Left renal pelvis (tissue), 4 donors: ENCODE measurements around the gene BAHCC1. TPM values are rescaled to one million over a fixed set of nuclear protein-coding genes. Genes with fewer than 3 reads are reported as not detected.

Source experiments
- DNase-seq, 4 donors: peaks; one replicate each; pipeline ENCODE4 v3.0.0-alpha.2; 2013; ENCODE audit warnings: low read depth in 4 of 4, low spot score in 3 of 4
- polyA plus RNA-seq, 4 donors: library from polyadenylated mRNA; unstranded; fragments of 120-200 nt; gene quantifications; one replicate each; pipeline ENCODE4 v1.2.1, GENCODE V29; 2013; ENCODE audit not compliant: insufficient read length in 4 of 4

BAHCC1 gene
- polyA plus RNA-seq, 4 donors, result 15.3 to 31.2 (median 17.6) TPM

DNA sequence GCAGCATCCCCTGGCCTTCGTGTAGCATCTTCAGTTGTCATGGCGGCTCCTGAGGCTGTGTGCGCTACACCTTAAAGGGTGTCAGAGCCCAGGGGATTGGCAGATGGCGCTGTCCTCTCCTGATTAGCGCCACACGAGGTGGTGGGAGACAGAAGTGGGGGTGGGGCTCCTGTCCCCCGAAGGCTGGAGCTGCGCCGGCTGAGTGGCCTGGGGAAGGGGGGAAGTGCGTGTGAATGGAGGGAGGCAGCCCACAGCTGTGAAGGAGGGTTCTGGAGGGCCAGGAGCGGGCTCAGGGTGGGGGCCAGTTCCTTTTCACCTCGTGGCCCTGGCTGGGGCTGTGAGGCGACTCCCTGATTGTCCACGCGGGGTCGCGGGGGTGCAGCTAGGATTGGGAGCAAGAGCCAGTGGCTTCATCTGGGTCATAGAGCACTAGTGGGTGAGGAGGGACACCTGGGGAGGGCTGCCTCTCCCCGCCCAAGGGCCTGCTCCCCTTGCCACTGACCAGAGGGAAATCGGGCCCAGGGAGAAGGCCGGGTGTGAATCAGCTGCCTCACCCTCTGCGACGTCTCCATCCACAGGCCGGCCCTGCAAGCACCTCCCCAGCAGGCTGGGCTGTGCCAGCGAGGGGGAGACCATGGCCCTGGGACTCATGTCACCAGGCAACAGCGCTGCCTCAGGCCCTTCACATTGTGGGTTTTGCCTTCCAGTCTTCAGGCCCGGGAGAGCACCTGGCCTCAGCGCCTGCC lies 14.1 kb downstream of the BAHCC1 start:
- DNase-seq, result no peak

DNA sequence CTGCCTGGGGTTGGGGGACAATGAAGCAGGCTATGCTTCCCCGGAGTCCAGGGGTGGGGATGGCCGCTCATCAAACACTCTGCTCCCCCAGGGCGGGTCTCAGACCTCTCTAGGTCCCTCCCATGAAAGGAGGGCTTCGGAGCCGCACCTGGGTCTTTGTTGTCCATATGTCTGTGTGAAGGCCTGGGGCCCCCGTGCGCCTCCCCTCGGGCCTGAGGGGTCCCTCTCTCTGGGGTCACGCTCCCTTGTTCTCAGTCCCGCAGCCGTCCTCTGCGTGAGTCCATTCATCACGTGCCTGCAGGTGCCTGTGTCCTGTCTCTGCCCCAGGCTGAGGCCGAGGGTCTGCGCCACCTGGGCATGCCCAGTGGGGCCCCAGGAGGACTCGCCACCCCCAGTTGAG lies 15.6 kb downstream of the BAHCC1 start:
- DNase-seq, result no peak

- no peak for DNase-seq
Measured at GRCh38 chr17:81411305-81411704, 16.0 kb downstream of the BAHCC1 start.

DNA sequence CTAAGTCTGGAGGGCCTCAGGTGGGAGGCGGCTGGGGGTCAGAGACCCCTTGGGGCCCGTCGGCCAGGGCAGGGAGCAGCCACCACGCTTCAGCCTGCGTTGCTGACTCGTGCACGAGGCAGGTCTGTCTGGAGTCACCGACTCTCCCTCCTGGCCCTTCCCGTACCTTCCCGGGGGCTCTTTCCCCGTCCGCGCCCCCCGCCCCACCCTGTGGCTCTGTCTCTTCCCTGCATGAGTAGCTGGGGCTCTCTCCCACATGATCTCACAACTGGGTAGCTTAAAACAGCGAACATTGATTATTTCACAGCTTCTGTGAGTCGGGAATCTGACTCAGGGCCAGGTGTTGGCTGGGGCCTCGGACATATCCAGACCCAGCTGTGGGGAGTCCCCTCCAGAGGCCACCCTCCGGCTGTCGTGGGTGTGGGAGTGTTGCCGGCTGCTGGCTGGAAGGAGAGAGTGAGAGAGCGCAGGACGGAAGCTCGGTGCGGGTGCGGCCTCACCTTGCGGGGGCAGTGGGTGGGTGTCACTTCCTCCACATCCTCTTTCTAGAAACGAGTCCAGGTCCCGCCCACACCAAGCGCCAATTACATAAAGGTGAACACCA lies 17.3 kb downstream of the BAHCC1 start:
- DNase-seq, result no peak

DNA sequence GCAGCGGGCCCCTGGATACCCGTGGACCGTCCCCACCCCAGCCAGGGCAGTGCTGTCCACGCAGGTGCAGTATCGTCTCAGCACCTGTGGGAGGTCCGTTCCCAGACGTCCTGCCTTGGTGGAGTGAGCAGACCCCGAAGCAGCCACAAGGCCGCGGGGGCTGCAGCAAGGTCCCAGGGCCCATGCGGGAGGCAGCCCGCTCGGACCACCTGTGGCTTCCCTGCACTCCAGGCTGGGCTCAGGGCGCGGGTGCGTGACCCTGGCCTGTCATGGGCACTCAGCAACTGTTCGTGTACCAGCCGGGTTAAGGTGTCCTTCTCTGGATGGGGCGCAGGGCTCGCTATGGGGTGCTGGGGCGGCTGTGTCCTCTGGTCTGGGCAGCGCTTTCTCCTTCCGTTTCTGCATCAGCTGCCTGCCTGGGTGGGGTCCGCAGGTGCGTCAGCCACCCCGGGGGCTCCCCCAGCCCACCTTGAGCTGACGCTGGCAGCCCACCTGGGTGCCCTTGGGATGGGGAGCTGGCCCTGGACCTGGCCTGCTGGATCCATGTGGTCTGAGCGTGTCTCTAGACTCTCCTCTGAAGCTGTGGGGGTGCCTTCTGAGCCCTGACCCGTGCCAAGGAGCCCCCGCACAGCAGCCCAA lies 18.4 kb downstream of the BAHCC1 start:
- no peak for DNase-seq

DNA sequence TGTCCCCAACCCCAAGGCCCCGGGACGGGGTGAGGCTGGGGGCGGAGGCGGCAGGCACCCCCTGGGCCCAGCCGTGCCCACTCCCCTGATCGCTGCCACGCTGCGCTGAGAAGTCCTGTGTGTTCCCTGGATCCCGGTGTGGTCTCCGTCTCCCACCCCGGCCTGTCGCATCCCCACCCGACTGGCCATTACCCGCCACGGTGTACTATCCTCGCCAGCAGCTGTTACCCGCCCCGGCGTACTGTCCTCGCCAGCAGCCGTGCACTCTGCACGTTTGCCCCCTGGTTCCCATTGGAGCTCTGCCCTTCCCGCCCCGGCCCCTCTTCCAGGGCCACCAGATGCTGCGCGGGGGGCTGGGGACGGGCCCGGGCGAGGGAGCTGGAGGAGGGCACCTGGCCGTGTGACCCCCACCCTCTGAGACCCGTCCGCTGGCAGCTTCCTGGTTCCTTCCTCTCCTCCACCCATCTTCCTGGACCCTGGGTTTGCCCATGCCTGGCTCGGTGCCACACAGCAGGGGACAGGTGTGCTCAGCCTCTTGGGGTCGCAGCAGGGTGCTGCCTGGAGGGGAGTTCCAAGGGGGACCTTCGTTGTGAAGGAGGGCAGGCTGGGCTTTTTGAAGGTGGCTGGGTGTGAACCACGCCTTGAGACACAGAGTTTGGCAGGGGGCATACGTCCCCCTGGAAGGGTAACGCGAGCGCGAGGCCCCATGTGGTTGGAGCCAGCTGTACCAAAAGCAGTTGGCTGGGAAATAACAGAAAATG lies 19.7 kb downstream of the BAHCC1 start:
- no peak for DNase-seq

- no peak for DNase-seq
Measured at GRCh38 chr17:81415681-81416080, 20.4 kb downstream of the BAHCC1 start.

DNA sequence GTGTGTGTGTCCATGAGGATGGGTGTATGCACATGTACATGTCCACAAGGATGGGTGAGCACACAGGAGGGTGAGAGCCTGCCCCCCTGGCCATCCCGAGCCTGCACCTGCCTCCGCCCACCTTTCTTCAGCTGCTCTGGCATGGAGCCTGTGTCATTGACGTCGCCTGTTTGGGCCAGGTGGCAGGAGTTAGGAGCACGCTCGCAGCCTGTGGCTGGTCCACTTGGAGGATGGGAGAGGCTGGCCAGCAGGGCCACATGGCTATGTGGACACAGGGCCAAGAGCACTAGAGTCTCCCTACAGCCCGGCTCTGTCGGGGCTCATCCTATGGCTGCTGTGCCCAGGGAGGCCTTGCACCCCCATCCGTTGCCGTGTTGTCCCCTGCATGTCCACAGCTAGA lies 21.4 kb downstream of the BAHCC1 start:
- DNase-seq, result no peak

GRCh38 chr17:81417049-81417878 lies 22.0 kb downstream of the BAHCC1 start:
- no peak for DNase-seq

- DNase-seq, result no peak
Measured at GRCh38 chr17:81417879-81418709, 22.8 kb downstream of the BAHCC1 start.

DNA sequence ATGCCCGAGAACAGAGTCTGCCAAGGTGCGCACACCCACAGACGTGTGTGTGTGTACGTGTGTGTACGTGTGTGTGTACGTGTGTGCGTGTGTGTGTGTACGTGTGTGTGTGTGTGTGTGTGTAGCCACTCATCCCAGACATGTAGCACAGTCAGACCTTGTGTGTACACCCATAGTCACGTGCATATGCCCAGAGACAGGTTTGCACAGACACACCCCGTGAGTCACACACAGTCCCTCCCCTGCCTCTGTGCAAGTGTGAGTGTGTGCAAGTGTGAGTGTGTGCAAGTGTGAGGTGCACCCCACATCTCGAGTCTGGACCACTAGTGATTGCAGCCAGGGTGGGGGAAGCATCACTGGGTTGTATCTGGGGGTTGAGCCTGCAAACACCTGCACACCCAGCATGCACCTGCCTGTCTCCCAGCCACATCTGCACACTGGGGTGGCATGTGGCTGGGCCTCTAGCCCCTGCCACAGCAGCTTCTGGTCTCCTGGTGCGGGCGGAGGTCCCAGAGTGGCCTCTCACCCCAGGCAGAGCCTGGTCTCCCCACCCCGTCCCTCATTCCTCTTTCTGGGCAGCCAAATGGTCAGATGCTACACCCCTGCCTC lies 23.6 kb downstream of the BAHCC1 start:
- DNase-seq, result no peak

DNA sequence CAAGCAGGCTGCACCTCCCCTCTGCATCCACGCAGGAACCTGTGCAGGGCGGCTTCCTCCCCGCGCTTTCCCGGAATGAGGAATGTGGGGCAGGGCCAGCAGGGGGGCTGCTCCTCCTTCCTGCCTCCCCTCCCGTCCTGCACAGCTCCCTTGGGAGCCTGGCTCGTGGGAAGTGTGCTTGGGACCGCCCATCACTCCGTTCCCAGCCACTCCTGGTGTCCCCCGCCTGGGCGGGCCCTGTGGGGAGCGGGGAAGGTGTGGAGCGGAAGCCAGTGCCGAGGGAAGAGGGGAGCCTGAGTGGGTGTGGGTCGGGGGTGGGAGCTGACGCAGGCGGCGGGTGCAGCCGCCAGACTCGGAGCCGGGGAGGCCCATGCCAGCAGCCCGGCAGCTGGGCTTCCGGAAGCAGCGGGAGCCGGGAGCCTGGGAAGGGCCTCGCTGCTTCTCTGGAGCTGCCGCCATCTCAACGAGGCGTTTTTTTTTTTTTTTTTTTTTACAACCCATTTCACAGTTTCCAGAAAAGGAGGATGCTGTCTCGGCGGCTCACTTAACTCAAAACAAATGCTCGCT lies 24.1 kb downstream of the BAHCC1 start:
- no peak for DNase-seq

DNA sequence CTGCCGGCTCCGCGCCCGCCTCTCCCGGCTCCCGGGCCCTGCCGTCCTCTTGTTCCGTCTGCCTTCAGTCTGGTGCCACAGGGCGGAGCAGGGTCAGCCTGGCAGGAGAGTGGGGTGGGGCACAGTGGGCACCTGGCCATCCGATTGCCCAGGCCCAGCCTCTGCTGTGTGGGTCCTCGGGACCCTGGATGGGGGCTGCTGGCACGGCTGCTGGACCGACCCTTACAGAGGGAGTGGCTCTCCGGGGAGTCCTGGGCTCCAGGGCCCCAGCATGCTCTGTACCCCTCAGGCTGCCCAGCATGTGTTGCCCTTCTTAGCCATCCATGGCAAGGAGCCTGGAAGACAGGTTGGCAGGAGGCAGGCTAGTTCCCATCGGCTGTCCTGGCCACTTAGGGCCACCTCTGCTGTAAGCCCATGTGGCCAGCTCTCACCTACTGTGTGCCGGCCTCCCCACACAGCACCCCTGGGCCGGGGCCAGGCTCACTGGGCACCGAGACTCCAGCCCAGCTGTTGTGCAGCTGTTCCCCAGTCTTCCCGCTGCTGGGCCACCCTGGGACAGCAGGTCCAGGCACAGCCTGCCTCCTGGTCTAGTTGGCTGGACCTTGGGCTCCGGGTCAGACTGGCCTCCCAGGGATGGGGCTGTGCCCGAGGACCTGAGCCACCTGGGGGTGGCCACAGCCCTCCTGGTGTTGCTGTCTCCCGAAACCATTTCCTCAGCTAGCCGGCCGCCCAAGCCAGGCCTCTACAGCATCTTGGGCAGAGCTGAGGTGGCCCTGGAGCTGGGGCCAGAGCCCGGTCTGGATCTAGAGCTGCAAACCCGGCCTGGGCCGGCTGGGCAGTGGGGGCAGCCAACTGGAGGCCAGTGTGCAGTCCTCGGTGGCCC lies 24.9 kb downstream of the BAHCC1 start:
- no peak for DNase-seq

DNA sequence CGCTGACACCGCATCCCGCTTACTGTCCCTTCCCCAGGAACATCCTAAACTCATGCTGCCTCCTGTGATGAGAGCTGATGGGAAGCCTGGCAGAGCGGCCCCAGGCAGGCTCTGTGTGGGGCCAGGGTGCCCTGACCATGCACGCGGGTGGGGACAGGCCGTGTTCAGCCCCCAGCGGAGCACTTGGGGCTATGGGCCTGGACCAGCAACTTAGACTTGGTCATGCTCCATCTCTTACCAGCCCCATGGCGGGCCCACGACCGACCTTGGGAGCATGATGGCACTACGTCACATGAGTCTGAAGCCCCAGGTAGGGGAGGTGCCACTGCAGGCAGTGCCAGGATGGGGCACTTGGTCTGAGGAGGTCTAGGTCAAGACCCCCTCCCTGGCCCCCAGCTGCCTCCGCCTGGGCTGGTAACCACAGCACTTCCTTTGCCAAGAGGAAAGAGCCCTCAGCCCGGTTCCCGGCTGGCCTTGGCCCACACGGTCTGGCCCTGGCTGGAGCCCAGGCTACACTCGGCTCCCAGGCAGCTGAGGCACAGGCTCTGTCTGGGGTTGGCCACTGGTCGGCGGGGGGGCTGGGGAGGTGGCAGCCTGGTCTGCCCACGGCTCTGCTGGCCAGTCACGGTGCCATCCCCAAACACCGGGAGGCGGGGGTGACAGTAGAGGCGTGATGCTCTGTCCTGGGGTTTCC lies 25.7 kb downstream of the BAHCC1 start:
- DNase-seq, result no peak

DNA sequence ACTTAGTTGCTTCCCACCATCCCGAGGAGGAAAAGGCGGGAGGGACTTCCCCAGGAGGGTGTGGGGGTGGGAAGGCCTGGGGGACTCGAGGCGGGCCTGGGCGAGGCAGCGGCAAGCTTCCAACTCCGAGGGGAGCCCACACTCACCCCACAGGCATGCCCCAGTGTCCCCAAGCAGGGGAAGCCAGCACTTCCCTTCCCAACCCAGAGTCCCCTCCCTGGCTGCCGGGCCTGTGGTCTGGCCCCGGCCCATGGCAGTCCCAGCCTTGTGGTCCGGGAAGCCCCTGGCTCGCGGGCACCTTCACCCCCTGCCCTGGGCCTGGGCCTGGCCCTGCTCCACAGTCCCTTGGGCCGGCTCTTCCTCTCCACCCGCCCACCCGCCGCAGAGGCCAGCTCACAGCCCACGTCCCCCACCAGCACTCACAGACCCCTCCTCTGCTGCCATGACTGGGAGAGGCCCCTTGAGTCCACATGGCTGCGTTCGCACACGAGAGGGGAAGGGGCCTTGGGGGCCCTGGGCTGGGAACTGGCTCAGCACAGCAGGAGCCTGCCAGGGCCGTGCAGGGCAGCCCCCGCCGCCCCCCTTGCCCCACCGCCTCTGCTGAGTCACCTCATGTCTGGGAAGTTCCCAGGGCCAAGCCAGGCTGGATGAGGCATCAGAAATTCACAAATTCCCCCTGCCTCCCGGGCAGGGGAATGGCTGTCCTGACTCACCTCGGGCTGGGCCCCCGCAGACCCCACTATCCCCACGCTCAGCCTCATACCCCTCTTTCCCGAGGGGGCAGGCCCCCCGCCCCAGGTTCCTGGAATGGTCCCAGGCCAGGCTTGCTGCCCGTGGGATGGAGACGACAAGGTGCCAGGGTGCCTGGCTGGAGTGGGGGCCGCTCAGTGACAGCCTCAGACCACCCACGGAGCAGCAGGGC lies 27.8 kb downstream of the BAHCC1 start:
- DNase-seq, result no peak

GRCh38 chr17:81423698-81424071 lies 28.4 kb downstream of the BAHCC1 start:
- no peak for DNase-seq
